Progenitor cell of endocrine pancreas (in vitro differentiated cells): ENCODE results near the gene PHYHD1. TPM values are rescaled to one million over a fixed set of nuclear protein-coding genes. Genes with fewer than 3 reads are reported as not detected.

Experiments used
- DNase-seq: peaks from one replicate; pipeline ENCODE4 v3.0.0; 2021; ENCODE audit warnings: low spot score; ENCODE audit not compliant: unreplicated experiment
- H3K27ac Mint-ChIP-seq: 2 replicates; pipeline ENCODE4 v1.8.0; 2021; ENCODE audit warnings: mild to moderate bottlenecking, moderate library complexity, mixed read lengths
- H3K27me3 Mint-ChIP-seq: 2 replicates; pipeline ENCODE4 v1.8.0; 2021; ENCODE audit warnings: mixed read lengths
- H3K36me3 Mint-ChIP-seq: 2 replicates; pipeline ENCODE4 v1.8.0; 2022; ENCODE audit warnings: mixed read lengths; ENCODE audit not compliant: insufficient read depth
- H3K4me1 Mint-ChIP-seq: 2 replicates; pipeline ENCODE4 v1.8.0; 2021; ENCODE audit warnings: low read depth, mixed read lengths
- H3K4me3 Mint-ChIP-seq: 2 replicates; pipeline ENCODE4 v1.8.0; 2021; ENCODE audit warnings: low read depth, mild to moderate bottlenecking, moderate library complexity, mixed read lengths
- H3K9me3 Mint-ChIP-seq: 2 replicates; pipeline ENCODE4 v1.8.0; 2021; ENCODE audit warnings: low read depth, mixed read lengths
- CTCF ChIP-seq: fragments of 200-600 bp; sonication (generic); IDR thresholded peaks from one replicate; pipeline ENCODE4 v1.5.0; 2021; ENCODE audit warnings: antibody characterized with exemption, mild to moderate bottlenecking; ENCODE audit not compliant: unreplicated experiment
- total RNA-seq: library from RNA; stranded (reverse); gene quantifications from 2 replicates; pipeline ENCODE4 v1.2.1, GENCODE V29; 2021

PHYHD1 gene
- total RNA-seq, 1 donor from 2014 or later, result 19.9 TPM

GRCh38 chr9:128895556-128895955 is 25.2 kb upstream of the PHYHD1 start:
- Mint-ChIP-seq H3K9me3 (no peaks in the 10 kb centered on the region), H3K36me3 (peaks cover 8% of the 10 kb centered on the region), H3K27ac (no peak overlapping the region), H3K4me3 (no peak overlapping the region), H3K4me1 (no peaks in the 10 kb centered on the region), H3K27me3 (no peaks in the 10 kb centered on the region)
- DNase-seq, result no peak
- TF ChIP-seq CTCF, result no peak

- TF ChIP-seq CTCF, result no peak
- DNase-seq, result no peak
- no peak overlapping the region for H3K27ac Mint-ChIP-seq
Measured at GRCh38 chr9:128898382-128898781, 22.4 kb upstream of the PHYHD1 start.

GRCh38 chr9:128898845-128899565 is 21.8 kb upstream of the PHYHD1 start:
- no peak for TF ChIP-seq CTCF
- Mint-ChIP-seq H3K36me3 (peaks cover 6% of the 10 kb centered on the region), H3K4me3 (no peak overlapping the region), H3K27me3 (no peaks in the 10 kb centered on the region), H3K9me3 (no peaks in the 10 kb centered on the region), H3K27ac (peak overlapping the region; percentile 62), H3K4me1 (no peaks in the 10 kb centered on the region)
- no peak for DNase-seq

More at GRCh38 chr9:128898382-128898781, 22.4 kb upstream of the PHYHD1 start:
- Mint-ChIP-seq H3K9me3 (no peaks in the 10 kb centered on the region), H3K36me3 (peaks cover 7% of the 10 kb centered on the region), H3K27me3 (no peaks in the 10 kb centered on the region), H3K4me3 (no peak overlapping the region), H3K4me1 (no peaks in the 10 kb centered on the region)

- H3K4me1 Mint-ChIP-seq, result no peaks in the 10 kb centered on the region
- no peak for TF ChIP-seq CTCF
- H3K9me3 Mint-ChIP-seq, result no peaks in the 10 kb centered on the region
- no peak overlapping the region for H3K4me3 Mint-ChIP-seq
- H3K27me3 Mint-ChIP-seq, result no peaks in the 10 kb centered on the region
- peaks cover 6% of the 10 kb centered on the region for H3K36me3 Mint-ChIP-seq
- peak overlapping the region; percentile 62 for H3K27ac Mint-ChIP-seq
- no peak for DNase-seq
Measured at GRCh38 chr9:128899566-128900322, 21.0 kb upstream of the PHYHD1 start.

- Mint-ChIP-seq H3K27ac (no peak overlapping the region), H3K4me1 (no peaks in the 10 kb centered on the region), H3K27me3 (no peaks in the 10 kb centered on the region), H3K4me3 (no peak overlapping the region), H3K9me3 (no peaks in the 10 kb centered on the region), H3K36me3 (peaks cover 4% of the 10 kb centered on the region)
- TF ChIP-seq CTCF, result no peak
- DNase-seq, result no peak
Measured at GRCh38 chr9:128901379-128901778, 19.4 kb upstream of the PHYHD1 start.
